GM18907 (cell line): ENCODE data around the gene TMEM132A.

Source experiments
- ATAC-seq: cut with Tn5 transposase; IDR thresholded peaks from one replicate; pipeline ENCODE4 v1.9.1; 2021; ENCODE audit warnings: mild to moderate bottlenecking, moderate library complexity; ENCODE audit not compliant: unreplicated experiment

The TMEM132A gene

GRCh38 chr11:60984636-60985035 lies 60.4 kb downstream of the TMEM132A start:
- no peak for ATAC-seq

GRCh38 chr11:60985501-60985900 lies 61.2 kb downstream of the TMEM132A start:
- no peak for ATAC-seq

GRCh38 chr11:60985991-60986915 lies 62.0 kb downstream of the TMEM132A start:
- no peak for ATAC-seq
